Activated naive CD4-positive, alpha-beta T cell (primary cell): ENCODE measurements around the gene SLC51B.
A peak's percentile ranks its signal among the peaks of the same experiment; 100 is the strongest.
"Not testable (repeated sequence)": the region's sequence is repeated elsewhere in the genome, so short reads cannot be mapped to it uniquely, and the experiment has no call there.

Source experiments
- DNase-seq, 4 experiments: peaks; one replicate each; lab custom pipeline; 2025; lab: John Stamatoyannopoulos, UW

SLC51B gene

DNA sequence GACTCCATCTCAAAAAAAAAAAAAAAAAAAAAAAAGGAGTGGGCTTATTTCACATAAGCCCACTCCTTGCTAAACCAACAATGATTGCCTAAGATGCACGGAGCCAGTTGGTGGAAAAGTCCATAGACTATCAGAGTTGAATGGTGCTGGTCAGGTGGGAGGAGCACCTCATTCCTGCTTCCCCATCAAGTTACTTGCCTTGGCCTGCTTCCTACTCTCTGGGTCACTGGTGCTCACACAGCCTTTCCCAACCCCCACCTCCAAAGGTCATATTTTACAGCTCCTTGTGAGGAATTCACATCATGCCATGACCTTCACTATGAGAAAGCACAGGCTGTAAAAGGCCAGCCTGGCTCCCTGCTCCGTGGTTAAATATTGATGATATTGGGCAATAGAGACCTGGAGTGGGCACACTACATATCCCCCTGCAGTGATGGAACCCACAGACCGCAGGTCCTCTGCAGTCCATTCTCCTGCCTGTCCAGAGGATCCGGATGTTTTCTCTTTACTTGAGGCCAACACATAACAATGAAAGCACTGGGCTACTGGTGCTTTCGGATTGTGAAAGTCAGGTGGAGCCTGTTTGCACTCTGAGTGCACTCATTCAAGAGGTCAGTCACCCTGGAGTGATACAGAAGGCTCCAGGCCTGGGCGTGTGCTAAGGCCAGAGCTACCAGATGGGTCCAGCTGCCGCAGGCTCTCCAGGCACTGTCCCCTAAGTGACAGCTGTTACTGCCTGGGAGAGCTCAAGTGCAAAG lies at the start of gene SLC51B:
Gene SLC51B, plus strand, starts transcription at position 664 of the 758 bp plus-strand sequence. CDS start 4,618 bp downstream, outside the sequence.
- no peak for DNase-seq

DNA sequence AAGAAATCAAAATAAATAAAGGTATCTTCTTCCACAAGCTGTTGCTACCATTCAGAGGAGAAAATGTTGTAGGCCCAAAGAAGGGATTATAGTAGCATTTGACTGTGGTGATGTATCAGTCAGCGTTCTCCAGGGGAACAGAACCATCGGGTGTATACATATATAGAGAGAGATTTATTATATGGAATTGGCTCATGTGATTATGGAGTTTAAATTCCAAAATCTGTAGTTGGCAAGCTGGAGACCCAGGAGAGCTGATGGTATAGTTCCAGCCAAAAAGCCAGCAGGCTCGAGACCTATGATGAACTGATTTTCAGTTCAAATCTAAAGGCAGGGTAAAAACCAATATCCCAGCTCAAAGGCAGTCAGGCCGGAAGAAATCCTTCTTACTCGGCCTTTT lies 48.1 kb upstream of the SLC51B start:
- no peak for DNase-seq

DNA sequence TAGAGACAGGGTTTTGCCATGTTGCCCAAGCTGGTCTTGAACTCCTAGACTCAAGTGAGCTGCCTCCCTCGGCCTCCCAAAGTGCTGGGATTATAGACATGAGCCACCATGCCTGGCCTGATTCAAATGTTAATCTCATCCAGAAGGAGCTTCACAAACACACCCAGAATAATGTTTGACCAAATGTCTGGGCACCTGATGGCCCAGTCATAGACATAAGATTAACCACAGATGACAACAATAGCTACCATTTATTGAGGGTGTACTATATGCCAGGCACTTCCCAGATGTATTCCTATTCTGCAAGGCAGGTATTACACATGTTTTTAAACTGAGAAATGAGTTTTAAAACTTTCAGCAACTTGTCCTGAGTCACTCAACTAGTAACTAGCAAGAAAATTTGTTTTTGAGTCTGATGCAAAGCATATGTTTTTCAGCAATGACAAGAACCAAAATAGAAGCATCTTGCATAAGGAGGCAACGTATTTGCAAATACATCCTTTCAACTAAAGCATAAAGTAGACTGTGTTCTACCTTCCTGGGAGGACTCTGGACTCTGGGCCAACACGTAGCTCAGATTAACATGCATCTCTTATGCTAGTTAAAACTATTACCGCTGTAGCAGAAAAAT lies 47.3 kb upstream of the SLC51B start:
- DNase-seq, result no peak

DNA sequence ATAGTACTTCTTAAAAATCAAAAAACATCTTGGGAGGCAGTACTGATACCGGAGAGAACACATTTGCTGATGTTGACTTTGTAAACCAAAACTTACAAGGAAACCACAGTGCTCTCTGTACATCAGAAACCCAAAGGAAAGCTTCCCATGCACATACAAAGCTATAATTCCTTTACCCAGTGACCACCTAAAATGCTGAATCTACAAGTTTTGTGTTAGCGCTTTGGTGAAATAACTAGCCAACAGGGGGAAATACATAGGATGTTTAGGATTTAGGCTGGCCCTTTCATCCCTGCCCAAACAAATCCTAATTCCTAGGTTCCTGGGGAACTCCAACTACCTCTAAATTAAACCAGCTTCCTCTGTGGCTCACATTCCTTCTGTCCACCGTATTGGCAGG lies 40.2 kb upstream of the SLC51B start:
- no peak for DNase-seq

DNA sequence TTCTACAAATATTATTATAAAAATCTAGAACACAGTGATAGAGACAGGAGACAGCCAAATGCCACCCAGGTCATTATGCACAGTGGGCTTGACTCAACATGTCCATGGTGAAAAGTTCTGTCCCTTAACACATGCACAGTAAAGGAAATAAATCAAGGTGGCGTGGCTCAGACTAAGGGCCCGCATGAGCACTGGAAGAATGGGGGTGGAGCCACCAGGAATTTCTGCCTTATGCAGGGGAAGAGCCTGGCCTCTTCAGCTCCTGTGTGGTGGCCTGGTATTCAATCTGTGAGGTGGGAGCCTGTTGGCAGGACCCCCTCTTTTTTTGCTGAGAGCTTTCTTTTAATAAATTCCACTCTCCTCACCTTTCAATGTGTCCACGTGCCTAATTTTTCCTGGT lies 38.3 kb upstream of the SLC51B start:
- DNase-seq, result no peak

DNA sequence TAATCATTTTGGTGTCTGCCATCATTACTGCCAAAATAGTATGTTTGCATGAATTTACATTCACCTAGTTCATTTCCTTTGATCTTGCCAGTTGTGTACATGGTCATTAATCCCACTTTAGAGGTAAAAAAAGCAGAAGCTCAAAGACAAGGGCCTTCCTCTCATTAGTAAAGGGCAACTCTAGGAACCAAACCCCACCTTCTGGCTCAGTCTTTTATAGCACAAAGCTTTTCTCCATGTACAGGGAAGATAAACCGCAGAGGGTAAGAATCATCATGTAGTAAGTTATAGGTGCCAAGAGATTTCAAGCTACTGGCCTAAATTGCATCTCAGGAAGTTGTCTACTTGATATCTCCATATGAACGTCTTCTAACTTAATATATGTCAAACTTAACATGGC lies 36.2 kb upstream of the SLC51B start:
- DNase-seq, result no peak

DNA sequence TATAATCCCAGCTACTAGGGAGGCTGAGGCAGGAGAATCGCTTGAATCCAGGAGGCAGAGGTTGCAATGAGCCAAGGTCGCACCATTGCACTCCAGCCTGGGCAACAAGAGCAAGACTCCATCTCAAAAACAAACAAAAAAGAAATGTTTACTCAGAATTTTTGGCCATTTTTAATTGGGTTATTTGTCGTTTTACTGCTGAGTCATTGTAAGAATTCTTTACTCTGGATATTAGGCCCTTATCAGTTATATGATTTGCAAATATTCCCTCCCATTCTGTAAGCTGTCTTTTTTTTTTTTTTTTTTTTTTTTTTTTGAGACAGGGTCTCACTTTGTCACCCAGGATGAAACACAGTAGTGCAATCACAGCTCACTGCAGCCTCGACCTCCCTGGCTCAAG lies 34.0 kb upstream of the SLC51B start:
- not testable (repeated sequence) for DNase-seq

DNA sequence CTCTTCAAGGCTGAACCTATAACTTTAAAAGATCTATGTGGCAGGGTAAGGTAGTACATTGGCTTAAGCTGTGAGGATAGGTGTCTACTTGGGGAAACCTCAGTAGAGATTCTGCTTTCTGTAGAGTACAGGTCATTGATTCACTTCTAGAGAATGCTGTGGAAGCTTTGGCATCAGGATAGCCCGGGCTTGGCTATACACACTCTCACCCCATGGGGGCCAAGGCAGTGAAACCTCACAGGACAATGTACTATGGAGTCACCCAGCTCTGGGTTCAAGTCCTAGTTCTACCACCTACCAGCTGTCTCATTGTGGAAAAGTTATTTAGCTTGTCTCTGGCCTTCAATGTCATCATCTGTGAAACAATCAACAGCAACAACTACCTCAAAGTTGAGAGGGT lies 24.8 kb upstream of the SLC51B start:
- no peak for DNase-seq

DNA sequence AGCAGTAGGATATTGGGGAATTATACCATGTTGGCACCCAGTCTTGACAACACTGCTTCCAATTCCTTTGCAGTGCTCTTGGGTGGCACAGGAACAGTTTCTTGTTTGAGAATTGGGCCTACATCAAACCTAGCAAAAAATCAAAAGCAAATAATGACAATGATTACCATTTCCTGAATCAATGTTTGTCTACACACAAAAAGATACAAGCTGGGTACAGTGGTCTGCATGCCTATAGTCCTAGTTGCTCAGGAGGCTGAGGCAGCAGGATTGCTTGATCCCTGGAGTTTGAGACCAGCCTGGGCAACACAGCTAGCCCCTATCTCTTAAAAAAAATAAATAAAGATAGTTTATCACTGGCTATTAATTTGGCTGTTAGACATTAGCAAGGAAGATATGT lies 23.7 kb upstream of the SLC51B start:
- no peak for DNase-seq

DNA sequence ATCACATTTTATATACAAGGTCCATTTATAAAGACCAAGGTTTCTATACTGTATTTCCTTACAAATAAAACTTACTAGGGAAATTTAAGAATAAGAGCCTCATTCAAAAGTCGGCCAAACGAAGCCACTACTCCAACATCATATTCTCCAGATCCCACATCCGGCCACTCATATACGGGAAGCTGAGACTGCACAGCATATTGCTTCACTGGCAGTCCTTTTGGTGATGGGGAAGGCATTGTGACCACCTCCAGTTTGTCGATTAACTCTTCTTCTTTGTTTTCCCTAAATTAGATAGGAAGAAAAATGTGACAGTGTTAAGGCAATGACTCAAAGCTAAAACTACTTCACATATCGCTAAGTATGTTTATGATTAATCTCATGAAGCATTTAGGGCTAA lies 18.4 kb upstream of the SLC51B start:
- DNase-seq, result no peak

DNA sequence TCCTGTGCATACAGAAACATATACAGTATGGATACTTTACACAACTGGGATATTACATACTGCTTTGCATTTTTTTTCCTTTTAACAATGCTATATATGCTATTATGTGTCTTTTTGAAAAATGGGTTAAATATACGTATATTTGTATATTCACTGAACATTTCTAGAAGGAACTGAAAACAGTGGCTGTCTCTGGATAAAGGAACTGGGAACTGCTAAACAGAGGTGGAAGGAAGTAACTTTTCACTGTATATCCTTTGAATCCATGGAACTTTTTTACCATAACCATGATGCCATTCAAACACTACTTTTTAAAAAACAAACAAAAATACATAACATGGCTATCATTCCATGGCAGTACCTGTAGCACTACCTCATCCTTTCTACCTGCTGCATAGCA lies 17.6 kb upstream of the SLC51B start:
- DNase-seq, result no peak

DNA sequence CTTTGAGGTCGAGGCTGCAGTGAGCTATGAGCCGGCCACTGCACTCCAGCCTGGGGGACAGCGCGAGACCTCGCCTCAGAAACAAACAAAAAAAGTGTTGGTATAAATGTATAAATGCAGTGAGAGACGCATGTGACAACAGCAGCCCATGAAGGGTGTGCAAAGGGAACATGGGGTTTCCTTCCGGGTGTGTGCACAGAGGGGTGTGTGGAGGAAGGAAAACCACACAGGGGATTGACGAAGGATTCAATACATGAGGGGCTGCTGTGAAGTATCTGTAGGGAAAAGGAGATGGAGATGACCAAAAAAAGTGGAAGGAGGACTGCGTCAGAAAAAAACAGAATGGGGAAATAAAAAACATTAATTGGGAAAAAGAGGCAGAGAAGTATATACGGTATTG lies 16.8 kb upstream of the SLC51B start:
- no peak for DNase-seq

DNA sequence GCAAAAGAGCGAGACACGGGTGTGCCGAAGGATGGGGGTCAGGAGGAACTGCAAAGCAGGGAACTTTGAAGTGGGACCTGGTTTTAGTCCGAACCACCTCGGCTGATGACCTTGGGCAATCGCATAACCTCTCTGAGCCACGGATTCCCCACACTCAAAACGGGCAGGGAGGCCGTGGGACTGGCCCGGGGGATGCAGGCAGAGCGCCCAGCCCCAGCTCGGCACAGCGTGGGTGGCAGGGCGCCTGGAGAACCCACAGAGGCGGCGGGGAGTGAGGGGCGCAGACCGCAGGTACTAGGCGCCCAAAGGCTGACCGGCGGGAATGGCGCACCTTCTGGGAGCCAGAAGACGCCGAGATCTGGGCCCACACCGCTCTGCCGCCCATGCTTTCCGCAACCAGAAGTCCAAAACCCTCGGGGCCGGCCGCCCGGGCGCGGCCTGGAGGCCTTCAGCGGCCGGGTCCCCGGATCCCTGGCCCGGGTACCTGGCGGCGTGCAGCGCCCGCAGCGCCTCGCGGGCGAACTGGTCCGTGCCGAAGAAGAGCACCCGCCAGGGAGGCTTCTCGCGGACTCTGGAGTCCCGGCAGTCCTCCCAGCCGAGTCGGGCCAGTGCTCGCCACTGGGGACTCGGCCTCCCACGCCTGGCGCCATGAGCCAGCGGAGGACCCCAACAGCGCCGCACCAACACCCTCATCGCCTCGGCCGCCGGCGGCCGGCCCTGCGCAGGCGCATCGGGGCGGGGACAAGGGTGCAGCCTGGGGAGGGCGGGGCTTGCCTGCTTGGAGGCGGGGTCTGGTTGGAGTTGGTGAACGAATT lies 16.1 kb upstream of the SLC51B start, which contains the start of gene MTFMT:
Gene MTFMT, minus strand, starts transcription at position 719 of the 815 bp plus-strand sequence. Its CDS starts 26 bp downstream, at position 693.
- peak; percentile 67 to 93 (median 85) for DNase-seq

DNA sequence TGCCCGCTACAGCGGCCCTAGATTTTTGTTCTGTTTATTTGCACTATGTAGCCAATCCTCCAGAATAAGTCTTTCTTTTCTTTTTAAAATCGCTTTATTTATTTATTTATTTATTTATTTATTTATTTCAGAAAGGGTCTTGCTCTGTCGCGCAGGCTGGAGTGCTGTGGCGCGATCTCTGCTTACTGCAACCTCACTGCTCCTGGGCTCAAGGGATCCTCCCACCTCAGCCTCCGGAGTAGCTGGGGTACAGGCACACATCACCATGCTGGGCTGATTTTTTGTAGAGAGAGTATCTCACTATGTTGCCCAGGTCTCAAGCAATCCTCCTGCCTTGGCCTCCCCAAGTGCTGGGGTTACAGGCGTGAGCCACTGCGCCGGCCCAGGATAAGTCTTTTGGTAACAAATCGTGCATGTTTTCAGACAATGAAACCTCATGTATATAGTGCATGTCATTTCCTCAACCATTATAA lies 15.4 kb upstream of the SLC51B start:
- DNase-seq, result no peak

DNA sequence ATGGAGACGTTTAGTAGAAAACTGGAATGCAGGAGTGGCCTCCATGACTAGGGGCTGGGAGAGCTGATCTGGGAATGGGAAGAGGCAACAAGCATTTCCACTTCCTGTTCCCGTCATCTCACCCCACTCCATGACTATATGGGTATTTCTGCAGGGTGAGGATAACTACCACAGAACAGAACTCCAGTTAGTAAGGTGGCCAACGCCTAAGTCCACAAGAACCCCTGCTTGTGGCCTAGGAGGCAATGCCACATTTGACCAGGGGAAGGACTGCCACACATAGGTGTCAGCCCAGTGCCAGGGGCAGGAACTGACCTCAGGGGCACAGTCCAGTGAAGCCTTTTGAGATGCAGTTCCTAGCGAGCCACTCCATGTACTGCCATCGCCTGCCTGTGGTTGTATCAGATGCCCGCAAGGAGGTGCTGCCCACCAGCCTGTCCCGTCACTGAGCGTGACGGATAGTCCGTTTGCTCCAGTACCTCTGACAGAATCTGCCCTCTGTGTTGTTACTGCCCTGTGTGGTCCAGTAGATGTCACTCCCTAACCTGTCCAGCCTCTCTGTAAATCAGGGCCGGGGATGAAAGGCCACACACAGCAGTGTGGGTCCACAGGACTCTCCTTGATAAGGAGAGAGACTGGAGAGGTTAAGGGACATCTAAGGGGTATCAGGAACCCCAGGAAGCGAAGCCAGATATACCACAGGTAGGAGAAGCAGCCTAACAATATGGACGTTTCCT lies 12.2 kb upstream of the SLC51B start:
- DNase-seq, result no peak

DNA sequence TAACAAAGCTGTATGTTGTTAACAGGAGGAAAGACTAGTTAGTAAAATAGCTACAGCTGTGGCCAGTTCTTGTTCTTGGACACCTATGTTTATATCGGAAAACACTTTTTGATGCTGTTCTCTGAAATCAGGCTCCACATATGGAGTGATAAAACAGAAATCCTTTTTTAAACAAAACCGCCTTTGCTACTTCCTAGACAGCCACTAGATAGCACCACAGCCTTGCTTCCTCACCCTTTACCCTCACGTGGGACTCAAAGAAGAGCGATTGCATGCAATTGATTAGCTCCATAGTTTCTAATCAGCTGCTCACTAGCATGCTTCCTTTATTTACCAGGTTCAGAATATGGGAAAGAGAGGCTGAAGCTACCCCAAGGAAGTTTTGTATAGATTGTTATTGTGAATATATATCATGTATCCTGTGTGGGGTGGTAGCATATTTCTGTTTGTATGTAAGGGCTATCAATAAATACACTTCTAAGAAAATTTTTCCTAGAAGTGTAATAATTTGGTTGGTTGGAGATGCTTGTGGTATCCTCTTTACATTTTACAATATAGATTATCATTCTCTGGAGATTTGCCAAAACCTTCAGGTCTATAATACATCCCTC lies 11.4 kb upstream of the SLC51B start:
- no peak for DNase-seq

DNA sequence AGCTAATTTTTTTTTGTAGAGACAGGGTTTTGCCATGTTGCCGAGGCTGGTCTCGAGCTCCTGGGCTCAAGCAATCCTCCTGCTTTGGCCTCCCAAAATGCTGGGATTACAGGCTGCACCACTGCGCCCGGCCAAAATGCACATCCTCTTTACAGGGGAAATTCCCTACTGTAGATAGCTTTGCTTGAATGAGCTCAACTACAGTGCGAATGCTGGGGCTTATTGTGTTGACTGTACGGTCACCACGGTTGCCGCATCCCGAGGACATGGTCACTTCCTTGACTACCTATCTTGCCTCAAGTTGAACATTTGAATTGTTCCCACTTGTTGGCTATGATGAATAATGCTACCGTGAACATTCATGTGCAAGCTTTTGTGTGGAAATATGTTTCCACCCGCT lies 10.5 kb upstream of the SLC51B start:
- DNase-seq, result no peak

DNA sequence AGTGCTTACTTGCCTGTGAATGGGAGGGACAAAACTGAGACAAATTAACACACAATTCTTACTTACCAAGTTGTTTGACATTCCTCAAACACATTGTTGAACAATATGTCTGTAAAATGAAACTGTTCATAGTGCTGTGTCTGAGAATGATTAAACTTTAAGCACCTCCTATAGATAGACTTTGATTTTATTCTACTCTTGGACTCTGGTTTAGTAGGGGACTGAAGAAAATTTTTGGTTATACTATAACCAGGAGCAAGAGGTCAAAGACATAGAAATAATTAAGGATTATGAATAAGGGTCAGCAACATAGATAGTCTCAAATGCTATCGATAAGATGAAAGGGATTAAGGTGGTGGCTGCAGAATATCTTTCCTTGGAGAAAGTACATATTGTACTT lies 7.9 kb upstream of the SLC51B start:
- no peak for DNase-seq

DNA sequence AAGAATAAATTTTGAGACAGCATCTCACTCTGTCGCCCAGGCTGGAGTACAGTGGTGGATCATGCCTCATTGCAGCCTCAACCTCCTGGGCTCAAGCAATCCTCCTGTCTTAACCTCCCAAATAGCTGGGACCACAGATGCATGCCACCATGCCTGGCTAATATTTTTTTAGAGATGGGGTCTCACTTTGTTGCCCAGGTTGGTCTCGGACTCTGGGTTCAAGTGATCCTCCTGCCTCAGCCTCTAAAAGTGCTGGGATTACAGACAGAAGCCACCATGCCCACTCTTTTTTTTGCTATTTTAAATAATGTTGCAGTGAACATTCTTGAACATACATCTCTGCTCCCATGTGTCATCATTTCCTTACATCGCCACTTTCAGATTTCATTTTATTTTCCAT lies 6.8 kb upstream of the SLC51B start:
- DNase-seq, result no peak

DNA sequence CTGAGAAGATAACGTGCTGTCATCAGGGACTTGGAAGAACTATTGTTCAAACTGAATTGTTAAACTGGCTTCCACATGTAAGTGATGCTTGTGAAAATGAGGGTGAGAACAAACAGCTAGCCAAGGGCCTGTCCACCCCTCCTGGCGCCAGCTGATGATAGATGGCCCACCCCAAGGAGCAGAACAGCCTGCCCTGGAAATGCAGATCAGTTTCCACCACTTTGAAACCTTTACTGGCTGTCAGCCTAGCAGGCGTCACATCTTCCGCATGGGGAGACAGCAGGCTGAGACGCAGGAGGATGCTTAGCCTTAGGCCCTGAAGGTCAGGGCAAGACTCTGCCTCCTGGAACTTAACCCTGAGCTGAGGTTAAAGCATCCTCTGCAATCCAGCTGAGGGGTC lies 6.4 kb upstream of the SLC51B start:
- DNase-seq, result no peak

DNA sequence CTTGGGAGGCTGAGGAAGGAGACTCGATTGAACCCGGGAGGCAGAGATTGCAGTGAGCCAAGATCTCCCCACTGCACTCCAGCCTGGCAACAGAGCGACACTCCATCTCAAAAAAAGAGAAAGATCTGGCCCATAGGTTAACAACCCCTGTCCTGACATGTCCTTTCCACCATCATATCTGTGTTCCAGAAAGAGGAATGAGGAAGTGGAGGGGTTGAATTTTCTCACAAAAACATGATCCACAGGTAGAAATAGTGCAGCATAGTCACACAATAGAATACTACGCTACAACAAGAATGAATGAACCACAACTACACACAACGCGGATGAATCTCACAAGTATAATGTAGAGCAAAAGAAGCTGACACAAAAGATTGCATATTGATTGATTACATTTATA lies 4.7 kb upstream of the SLC51B start:
- no peak for DNase-seq

DNA sequence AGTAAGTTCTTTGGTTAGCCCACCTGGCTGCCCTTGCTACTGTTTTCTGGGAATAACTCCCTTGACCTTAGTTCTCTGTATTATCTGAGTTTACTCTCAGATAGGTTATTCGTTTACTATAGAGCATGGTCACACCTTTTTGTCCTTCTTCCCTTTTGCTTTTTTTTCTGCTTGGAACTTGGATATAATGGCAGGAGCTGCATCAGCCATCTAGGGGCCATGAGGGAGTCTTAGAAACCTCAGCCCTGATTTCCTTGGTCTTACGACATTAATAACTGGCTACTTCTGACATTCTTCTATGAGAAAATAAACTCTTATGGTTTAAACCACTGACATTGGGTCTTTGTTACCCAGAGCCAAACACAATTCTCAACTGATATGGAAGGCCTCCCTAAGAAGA lies 3.4 kb upstream of the SLC51B start:
- DNase-seq, result no peak
